ENCODE measurements around the gene CDK1. TPM values are rescaled to one million over a fixed set of nuclear protein-coding genes. Genes with fewer than 3 reads are reported as not detected.

The CDK1 gene
- polyA plus RNA-seq (ENCODE audit: insufficient read length) = 27.5 TPM

DNA sequence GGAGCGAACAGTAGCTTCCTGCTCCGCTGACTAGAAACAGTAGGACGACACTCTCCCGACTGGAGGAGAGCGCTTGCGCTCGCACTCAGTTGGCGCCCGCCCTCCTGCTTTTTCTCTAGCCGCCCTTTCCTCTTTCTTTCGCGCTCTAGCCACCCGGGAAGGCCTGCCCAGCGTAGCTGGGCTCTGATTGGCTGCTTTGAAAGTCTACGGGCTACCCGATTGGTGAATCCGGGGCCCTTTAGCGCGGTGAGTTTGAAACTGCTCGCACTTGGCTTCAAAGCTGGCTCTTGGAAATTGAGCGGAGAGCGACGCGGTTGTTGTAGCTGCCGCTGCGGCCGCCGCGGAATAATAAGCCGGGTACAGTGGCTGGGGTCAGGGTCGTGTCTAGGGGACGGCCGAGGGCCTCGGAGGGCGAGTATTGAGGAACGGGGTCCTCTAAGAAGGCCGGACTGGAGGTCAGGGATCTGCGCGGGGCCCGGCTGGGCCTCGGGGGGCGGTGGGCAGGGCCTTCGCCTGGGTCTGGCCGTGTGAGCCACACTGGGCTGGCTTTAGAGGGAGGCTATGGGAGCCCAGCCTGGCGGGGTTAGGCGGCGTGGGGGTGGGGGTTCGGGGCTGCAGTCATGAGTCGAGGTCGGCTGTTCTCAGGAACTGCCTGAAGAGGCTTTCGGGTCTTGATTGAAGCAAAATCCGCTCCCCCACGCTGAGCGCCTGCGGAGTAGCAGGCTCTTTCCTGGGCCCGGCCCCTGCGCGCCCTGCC, at the start of gene CDK1:
CDK1 (plus strand) TSS at position 265 of the 757 bp plus-strand sequence. CDS start 1,688 bp downstream, outside the sequence.
- peak; percentile 98 for DNase-seq

GRCh38 chr10:60729106-60729505, 49.2 kb upstream of the CDK1 start:
- no peak for DNase-seq

- no peak for DNase-seq
These were observed 47.0 kb upstream of the CDK1 start for GRCh38 chr10:60731134-60731885.

- DNase-seq = no peak
These were observed 46.0 kb upstream of the CDK1 start for GRCh38 chr10:60732198-60732806.

DNA sequence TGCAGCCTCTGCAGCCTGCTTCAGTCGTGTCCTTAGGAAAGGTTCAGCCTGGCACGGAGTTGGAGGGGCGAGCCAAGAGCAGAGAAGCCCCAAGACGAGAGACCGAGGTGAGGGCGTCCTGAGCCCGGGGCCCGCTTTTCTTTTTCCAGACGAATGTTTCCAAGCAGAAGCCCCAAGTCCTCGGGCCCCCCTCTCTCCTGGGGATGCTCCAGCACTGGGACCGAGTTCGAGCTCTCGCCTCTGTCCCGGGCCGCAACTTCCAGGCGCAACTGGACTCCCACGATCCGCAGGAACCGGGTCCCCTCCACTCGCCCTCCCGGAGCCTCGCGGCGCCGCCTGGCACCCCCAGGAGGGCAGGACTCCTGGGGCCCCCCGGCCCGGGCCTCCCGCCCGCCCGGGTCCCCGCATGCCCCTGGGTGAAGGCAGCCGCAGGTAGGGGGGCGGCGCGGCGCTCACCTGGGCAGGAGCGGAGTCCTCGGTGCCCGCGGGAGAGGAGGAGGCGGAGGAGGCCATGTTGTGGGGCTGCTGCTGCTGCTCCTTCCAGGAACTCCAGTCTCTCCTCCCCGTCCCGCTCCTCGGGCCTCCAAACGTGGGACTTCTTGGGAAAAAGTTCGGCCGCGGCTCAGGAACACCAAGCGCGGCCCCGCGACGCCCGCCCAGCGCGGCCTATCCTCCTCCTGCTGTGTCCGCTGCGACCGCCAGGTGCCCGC, 45.3 kb upstream of the CDK1 start:
- DNase-seq = peak; percentile 19

DNA sequence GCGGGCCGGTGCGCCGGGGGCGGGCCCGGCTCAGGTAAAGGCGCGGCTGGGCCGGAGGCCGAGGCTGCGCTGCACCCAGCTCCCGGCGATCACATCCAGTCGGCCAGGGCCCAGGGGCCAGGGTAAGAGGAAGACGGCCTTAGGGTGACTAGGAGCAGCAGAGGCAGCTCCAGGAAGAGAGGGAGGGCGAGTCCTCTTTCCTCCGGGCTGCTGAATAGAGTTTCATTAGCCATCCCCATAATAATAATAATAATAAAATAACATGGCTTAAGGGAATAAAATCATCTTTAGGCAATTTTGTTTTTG, 44.8 kb upstream of the CDK1 start:
- no peak for DNase-seq

DNA sequence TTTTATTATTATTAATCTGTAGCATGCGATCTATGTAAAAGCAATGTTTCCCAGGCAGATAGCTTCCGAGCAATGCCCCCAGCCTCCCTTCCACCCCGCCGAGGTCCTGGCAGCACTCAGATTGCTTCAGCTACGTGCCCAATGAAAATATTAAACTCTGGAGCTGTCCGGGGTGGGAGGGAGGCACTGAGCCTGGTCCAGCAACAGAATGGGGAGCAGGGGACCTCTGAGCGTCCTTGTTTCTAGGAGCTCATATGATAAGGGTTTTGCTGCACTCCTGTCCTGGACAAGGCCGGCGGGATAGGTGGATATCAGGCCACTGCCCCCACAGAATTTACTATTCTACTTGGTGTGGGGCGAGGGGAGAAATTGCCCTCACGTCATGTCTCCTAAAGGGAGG, 44.5 kb upstream of the CDK1 start:
- no peak for DNase-seq

DNA sequence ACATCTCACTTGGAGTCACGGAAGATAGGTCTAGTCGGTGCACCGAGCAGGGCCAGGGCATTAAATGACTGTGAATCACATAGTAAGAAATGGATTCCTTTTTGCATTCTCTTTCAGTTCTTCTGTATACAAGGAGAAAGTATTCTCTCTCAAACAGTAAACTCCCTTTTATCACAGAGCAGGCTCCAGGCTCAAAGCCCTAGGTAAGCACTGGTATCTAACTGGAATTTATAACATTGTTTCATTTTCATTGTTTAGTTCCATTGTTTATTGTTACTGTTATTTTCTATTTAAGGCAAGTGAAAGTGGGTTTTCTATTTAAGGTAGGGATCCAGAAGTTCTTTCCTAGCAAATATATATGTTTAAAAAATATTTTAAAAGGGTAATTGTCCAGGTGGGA, 44.1 kb upstream of the CDK1 start:
- no peak for DNase-seq

DNA sequence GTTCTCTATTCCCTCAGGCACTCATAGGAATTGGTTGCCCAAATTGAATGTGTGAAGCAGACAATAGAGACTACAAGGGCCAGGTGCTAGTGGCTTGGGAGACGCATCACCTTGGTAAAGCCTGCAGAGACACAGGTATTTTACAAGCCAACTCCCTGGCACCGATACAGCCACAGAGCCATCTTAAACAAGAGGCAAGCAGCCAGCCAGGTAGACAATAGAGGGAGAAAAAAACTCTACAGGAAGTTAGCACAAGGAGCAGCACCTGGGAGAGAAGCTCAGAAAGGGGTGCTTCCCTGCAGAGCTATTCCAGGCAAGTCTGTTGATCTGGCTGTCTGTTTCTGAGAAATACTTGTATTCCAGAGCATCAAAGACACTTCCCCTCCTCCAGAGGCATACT, 43.0 kb upstream of the CDK1 start:
- no peak for DNase-seq

- no peak for DNase-seq
These were observed 41.0 kb upstream of the CDK1 start for GRCh38 chr10:60737242-60737641.

- no peak for DNase-seq
These were observed 38.7 kb upstream of the CDK1 start for GRCh38 chr10:60739558-60739957.

- no peak for DNase-seq
These were observed 35.8 kb upstream of the CDK1 start for GRCh38 chr10:60742512-60742911.

GRCh38 chr10:60747817-60748469, 30.3 kb upstream of the CDK1 start:
- DNase-seq = no peak

DNA sequence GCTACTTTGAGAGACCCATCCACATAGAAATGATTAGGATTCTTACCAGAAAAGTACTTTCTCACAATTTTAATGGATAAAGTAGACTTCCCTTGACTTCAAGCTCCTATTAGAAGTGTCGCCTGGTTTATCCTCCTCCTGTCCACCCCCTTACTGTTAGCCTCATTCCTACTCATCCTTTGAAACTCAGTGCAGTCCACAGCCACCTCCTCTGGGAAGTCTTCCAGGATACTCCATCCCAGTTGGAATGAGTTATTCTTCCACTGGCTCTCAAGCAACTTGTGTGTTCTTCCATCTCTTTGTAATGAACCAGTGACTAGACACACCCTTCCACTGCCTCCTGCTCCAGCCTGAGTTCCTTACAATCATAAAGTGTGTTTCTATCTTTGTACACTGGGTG, 25.1 kb upstream of the CDK1 start:
- no peak for DNase-seq

DNA sequence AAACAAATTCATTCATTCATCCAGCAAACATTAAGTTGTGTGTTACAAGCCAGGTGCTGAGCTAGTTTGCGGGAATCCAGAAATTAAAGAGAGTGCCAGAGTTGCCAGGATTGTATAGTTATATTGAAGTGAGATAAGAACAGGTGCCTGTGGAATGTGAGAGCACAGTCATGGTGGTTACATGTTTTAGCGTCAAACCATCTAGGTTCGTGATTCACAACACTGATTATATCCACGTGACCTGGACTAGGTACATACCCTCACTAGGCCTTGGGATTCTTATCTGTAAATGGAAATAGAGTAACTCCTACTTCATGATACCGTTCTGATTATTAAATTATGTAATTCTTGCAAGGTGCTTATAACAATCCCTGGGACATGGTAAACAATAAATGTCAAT, 24.5 kb upstream of the CDK1 start:
- no peak for DNase-seq

DNA sequence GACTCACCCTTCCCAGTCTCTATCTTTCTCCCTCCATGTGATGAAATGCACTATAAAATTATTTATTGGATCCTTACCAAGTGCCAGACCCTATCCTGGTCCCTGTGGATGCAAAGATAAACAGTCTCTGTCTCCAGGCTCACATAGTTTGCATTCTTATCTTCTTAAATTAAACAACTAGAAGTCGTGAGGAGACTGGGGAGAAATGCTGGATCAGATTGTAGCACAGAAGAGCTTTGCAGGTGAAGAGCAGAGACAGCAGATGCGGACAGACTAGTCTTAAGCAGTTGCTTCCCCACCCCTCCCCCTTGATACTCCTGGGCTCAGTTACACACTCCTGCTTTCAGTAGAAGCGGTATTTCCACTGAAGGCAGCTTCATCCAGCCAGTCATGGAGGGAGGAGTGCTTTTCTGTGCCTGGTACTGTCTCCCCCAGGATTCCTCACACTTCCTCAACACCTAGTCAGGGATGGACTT, 20.8 kb upstream of the CDK1 start:
- no peak for DNase-seq

GRCh38 chr10:60759181-60759580, 19.1 kb upstream of the CDK1 start:
- DNase-seq = no peak

- DNase-seq = no peak
These were observed 17.5 kb upstream of the CDK1 start for GRCh38 chr10:60760711-60761210.

- no peak for DNase-seq
These were observed 15.7 kb upstream of the CDK1 start for GRCh38 chr10:60762554-60762953.

DNA sequence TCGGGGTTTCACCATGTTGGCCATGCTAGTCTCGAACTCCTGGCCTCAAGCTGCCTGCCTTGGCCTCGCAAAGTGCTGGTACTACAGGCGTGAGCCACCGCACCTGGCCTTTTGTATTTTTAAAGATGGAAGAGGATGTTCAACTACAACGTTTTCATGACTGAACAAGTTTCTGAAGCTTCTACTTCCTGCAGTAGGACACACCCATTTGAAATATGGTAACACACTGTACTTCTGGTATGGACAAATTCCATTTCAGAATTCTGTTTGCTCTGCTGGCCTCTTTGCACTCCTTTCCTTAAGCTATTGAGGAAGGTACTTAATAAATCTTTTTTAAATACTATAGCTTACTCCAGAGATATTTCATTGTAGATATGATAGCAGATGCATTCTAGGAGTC, 10.9 kb upstream of the CDK1 start:
- DNase-seq = no peak

DNA sequence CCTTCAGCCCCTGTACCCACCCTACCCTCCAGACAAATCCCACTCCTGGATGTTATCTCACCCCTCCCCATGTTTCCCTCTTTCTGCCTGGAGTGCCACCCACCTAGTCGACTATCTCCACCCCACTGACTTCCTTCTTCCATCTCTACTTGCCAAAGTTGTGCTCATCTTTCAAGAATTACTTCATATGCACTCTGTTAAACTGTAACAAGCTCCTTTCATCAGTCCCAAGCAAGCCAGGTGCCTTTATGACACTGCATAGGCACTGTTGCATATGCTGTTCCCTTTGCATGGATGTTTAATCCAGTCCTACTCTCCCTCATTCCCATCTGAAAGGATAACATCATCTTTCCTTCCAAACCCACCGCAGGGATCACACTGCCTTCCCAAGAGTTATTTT, 8.9 kb upstream of the CDK1 start:
- DNase-seq = no peak

GRCh38 chr10:60777696-60778213, 523 bp upstream of the CDK1 start:
- DNase-seq = no peak
